C4-2B (cell line): ENCODE data around the gene ASCC3.

Source experiments
- CTCF ChIP-seq: fragments of 450-650 bp; conservative IDR thresholded peaks from 2 replicates; pipeline ENCODE4 v1.5.1; 2017; ENCODE audit warnings: mild to moderate bottlenecking
- ZFX ChIP-seq: fragments of 450-650 bp; IDR thresholded peaks from 2 replicates; pipeline ENCODE4 v1.6.1; 2017

- TF ChIP-seq CTCF (no peak), ZFX (no peak)
Observed at GRCh38 chr6:100633096-100633777, 247.9 kb downstream of the ASCC3 start.
